ENCODE results near the gene S100A7. TPM values are rescaled to one million over a fixed set of nuclear protein-coding genes. Genes with fewer than 3 reads are reported as not detected.
"Not testable (repeated sequence)": the region's sequence is repeated elsewhere in the genome, so short reads cannot be mapped to it uniquely, and the experiment has no call there.

The S100A7 gene
- total and polyA plus RNA-seq, 4 experiments from 2014 or later, result not detected

- no peak overlapping the region for H3K4me3 Mint-ChIP-seq
- DNase-seq, result no peak
- Histone ChIP-seq H3K9me3 (ENCODE audit: control insufficient read depth in 1 of 2, low read length in 2 of 2) (no peaks in the 10 kb centered on the region), H3K36me3 (ENCODE audit: insufficient read depth, low read length) (no peaks in the 10 kb centered on the region), H3K4me3 (ENCODE audit: low read length in 2 of 2) (no peak overlapping the region), H3K4me1 (ENCODE audit: insufficient read depth, low read length) (no peaks in the 10 kb centered on the region), H3K27me3 (ENCODE audit: insufficient read depth, low read length) (no peaks in the 10 kb centered on the region), H3K27ac (ENCODE audit: low read depth, low read length) (no peak overlapping the region)
- no peak overlapping the region for H3K27ac Mint-ChIP-seq
- intact Hi-C loops (cut with micrococcal nuclease), result no loop called here
- peaks cover 0 to 4% (median 0%) of the 10 kb centered on the region in 8 donors for H3K9me3 Mint-ChIP-seq
- H3K4me1 Mint-ChIP-seq, result no peaks in the 10 kb centered on the region
- ChIA-PET CTCF (ENCODE audit: partially characterized antibody) (no interaction called here), POLR2A (ENCODE audit: partially characterized antibody) (no interaction called here)
- no peaks in the 10 kb centered on the region for H3K36me3 Mint-ChIP-seq
- peaks cover 23 to 39% of the 10 kb centered on the region in 2 donors for H3K27me3 Mint-ChIP-seq
Measured at GRCh38 chr1:153426809-153427208, 33.6 kb downstream of the S100A7 start.

DNA sequence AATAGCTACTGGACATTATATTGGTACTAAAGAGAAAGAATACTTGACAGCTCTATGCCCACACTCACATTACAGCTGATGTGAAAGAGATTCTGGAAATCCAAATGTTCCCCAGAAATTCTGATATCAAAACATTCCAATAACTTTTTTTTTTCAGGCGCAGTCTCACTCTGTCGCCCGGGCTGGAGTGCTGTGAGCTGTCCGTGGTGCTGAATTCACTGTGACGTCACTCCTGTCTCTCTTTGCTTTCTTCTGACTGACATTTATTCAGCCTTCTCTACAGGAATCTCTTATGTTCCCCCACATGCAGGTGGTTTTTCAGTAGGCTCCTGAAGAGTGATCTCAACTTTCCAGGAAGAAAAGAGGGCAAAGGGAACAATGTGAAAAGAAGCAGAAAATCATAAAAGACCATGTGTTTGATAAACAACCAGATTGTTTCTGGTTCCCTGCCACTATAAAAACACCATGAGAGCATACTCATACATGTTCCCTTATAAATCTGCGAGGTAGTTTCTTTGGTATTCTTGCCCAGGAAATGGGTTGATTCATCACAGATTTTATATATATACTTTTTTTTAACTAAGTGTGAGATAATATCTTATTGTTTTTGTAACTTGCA is 37.9 kb downstream of the S100A7 start:
- Mint-ChIP-seq H3K27ac (peak overlapping the region in 1 of 7 donors; percentile 69), H3K4me1 (no peaks in the 10 kb centered on the region), H3K9me3 (peaks cover 0 to 7% (median 0%) of the 10 kb centered on the region in 8 donors), H3K27me3 (peaks cover 40 to 49% of the 10 kb centered on the region in 2 donors), H3K36me3 (no peaks in the 10 kb centered on the region), H3K4me3 (peak overlapping the region in 1 of 8 donors; percentile 21)
- H3K4me3 ChIP-seq (ENCODE audit: low read length in 2 of 2), result no peak overlapping the region
- H3K36me3 ChIP-seq (ENCODE audit: insufficient read depth, low read length), result no peaks in the 10 kb centered on the region
- CTCF ChIA-PET (ENCODE audit: partially characterized antibody), result no interaction called here
- peak; percentile 51 to 67 (median 59) for DNase-seq
- no peaks in the 10 kb centered on the region for H3K4me1 ChIP-seq (ENCODE audit: insufficient read depth, low read length)
- no peak overlapping the region for H3K27ac ChIP-seq (ENCODE audit: low read depth, low read length)
- no peaks in the 10 kb centered on the region for H3K9me3 ChIP-seq (ENCODE audit: control insufficient read depth in 1 of 2, low read length in 2 of 2)
- H3K27me3 ChIP-seq (ENCODE audit: insufficient read depth, low read length), result no peaks in the 10 kb centered on the region
- intact Hi-C loops (cut with micrococcal nuclease), result no loop called here
- POLR2A ChIA-PET (ENCODE audit: partially characterized antibody), result no interaction called here

DNA sequence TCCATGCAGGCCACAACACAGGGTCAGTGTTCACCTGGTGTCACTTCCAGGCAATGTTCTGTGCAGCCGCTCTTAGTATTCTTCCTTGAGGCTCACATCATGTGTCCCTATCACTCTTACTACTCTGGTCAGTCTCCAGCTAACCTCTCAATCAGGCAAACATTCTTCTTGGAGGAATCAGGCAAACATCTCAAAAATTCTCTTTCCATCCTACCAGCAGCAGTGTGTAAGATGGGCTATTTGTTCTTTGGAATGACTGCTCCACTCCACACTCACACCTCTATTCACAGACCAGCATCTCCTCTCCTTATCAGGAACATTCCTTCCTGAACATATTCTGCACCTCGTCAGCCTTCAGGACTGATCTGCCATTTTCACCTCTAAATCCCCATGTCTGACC is 40.1 kb downstream of the S100A7 start:
- no peak overlapping the region for H3K4me3 ChIP-seq (ENCODE audit: low read length in 2 of 2)
- H3K27ac ChIP-seq (ENCODE audit: low read depth, low read length), result no peak overlapping the region
- intact Hi-C loops (cut with micrococcal nuclease), result no loop called here
- H3K4me1 ChIP-seq (ENCODE audit: insufficient read depth, low read length), result no peaks in the 10 kb centered on the region
- H3K36me3 ChIP-seq (ENCODE audit: insufficient read depth, low read length), result no peaks in the 10 kb centered on the region
- peaks cover 0 to 7% (median 0%) of the 10 kb centered on the region in 8 donors for H3K9me3 Mint-ChIP-seq
- H3K36me3 Mint-ChIP-seq, result no peaks in the 10 kb centered on the region
- ChIA-PET CTCF (ENCODE audit: partially characterized antibody) (no interaction called here), POLR2A (ENCODE audit: partially characterized antibody) (no interaction called here)
- no peak overlapping the region for H3K27ac Mint-ChIP-seq
- no peak overlapping the region for H3K4me3 Mint-ChIP-seq
- H3K27me3 Mint-ChIP-seq, result peaks cover 34 to 39% of the 10 kb centered on the region in 2 donors
- H3K27me3 ChIP-seq (ENCODE audit: insufficient read depth, low read length), result no peaks in the 10 kb centered on the region
- DNase-seq, result no peak
- no peaks in the 10 kb centered on the region for H3K4me1 Mint-ChIP-seq
- no peaks in the 10 kb centered on the region for H3K9me3 ChIP-seq (ENCODE audit: control insufficient read depth in 1 of 2, low read length in 2 of 2)

GRCh38 chr1:153419436-153419793 is 41.0 kb downstream of the S100A7 start:
- DNase-seq; H3K27ac ChIP-seq (ENCODE audit: low read depth, low read length); H3K4me3 ChIP-seq (ENCODE audit: low read length in 2 of 2); H3K4me3 Mint-ChIP-seq; H3K27ac Mint-ChIP-seq; H3K36me3 Mint-ChIP-seq; H3K36me3 ChIP-seq (ENCODE audit: insufficient read depth, low read length); H3K9me3 Mint-ChIP-seq; H3K4me1 ChIP-seq (ENCODE audit: insufficient read depth, low read length); H3K9me3 ChIP-seq (ENCODE audit: control insufficient read depth in 1 of 2, low read length in 2 of 2); H3K27me3 ChIP-seq (ENCODE audit: insufficient read depth, low read length); H3K4me1 Mint-ChIP-seq; CTCF ChIA-PET (ENCODE audit: partially characterized antibody); POLR2A ChIA-PET (ENCODE audit: partially characterized antibody); intact Hi-C loops (cut with micrococcal nuclease): not testable (repeated sequence)
- peaks cover 27 to 30% of the 10 kb centered on the region in 2 donors for H3K27me3 Mint-ChIP-seq

DNA sequence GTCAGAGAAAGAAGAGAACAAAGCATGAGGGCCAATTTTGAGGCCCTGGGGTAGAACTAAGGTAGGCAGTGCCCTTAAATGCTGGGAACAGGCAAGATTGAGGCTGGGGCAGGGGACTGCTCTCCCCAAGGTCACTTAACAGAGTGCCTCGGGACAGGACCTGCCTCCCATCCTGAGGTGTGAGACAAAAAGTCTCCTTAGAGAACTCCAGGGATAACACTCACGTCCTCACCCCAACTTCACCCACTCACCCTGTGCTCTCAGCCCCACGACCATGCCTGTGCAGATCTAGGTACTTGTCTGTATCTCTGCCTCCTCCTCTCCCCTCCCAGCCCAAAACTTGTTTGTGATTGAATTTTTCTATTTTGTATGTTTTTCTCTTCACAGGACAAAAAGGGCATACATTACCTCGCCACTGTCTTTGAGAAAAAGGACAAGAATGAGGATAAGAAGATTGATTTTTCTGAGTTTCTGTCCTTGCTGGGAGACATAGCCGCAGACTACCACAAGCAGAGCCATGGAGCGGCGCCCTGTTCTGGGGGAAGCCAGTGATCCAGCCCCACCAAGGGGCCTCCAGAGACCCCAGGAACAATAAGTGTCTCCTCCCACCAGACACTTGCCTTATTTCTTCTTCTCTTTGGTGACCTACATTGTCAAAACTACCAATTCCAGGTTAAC is 41.6 kb downstream of the S100A7 start:
- H3K4me3 Mint-ChIP-seq; H3K36me3 Mint-ChIP-seq; H3K27ac ChIP-seq (ENCODE audit: low read depth, low read length); H3K4me1 ChIP-seq (ENCODE audit: insufficient read depth, low read length); CTCF ChIA-PET (ENCODE audit: partially characterized antibody); POLR2A ChIA-PET (ENCODE audit: partially characterized antibody); H3K4me1 Mint-ChIP-seq; H3K27me3 ChIP-seq (ENCODE audit: insufficient read depth, low read length); H3K4me3 ChIP-seq (ENCODE audit: low read length in 2 of 2); H3K27ac Mint-ChIP-seq; H3K36me3 ChIP-seq (ENCODE audit: insufficient read depth, low read length); H3K9me3 Mint-ChIP-seq; DNase-seq; H3K9me3 ChIP-seq (ENCODE audit: control insufficient read depth in 1 of 2, low read length in 2 of 2); intact Hi-C loops (cut with micrococcal nuclease): not testable (repeated sequence)
- peaks cover 25 to 28% of the 10 kb centered on the region in 2 donors for H3K27me3 Mint-ChIP-seq

- H3K4me1 ChIP-seq (ENCODE audit: insufficient read depth, low read length), result no peaks in the 10 kb centered on the region
- Mint-ChIP-seq H3K36me3 (no peaks in the 10 kb centered on the region), H3K4me3 (no peak overlapping the region), H3K9me3 (peaks cover 0 to 5% (median 3%) of the 10 kb centered on the region in 8 donors), H3K27me3 (peaks cover 25 to 30% of the 10 kb centered on the region in 2 donors), H3K4me1 (no peaks in the 10 kb centered on the region), H3K27ac (no peak overlapping the region)
- DNase-seq, result no peak
- intact Hi-C loops (cut with micrococcal nuclease), result no loop called here
- no peak overlapping the region for H3K4me3 ChIP-seq (ENCODE audit: low read length in 2 of 2)
- ChIA-PET CTCF (ENCODE audit: partially characterized antibody) (no interaction called here), POLR2A (ENCODE audit: partially characterized antibody) (no interaction called here)
- no peak overlapping the region for H3K27ac ChIP-seq (ENCODE audit: low read depth, low read length)
- no peaks in the 10 kb centered on the region for H3K9me3 ChIP-seq (ENCODE audit: control insufficient read depth in 1 of 2, low read length in 2 of 2)
- H3K36me3 ChIP-seq (ENCODE audit: insufficient read depth, low read length), result no peaks in the 10 kb centered on the region
- H3K27me3 ChIP-seq (ENCODE audit: insufficient read depth, low read length), result no peaks in the 10 kb centered on the region
Measured at GRCh38 chr1:153417136-153417888, 43.1 kb downstream of the S100A7 start.

GRCh38 chr1:153415850-153416570 is 44.4 kb downstream of the S100A7 start, which contains the start of gene S100A7A:
Gene S100A7A, plus strand, starts transcription at chr1:153416520. Its CDS starts 1,563 bp downstream, at chr1:153418083.
- CTCF ChIA-PET (ENCODE audit: partially characterized antibody), result no interaction called here
- Histone ChIP-seq H3K4me1 (ENCODE audit: insufficient read depth, low read length) (no peaks in the 10 kb centered on the region), H3K9me3 (ENCODE audit: control insufficient read depth in 1 of 2, low read length in 2 of 2) (no peaks in the 10 kb centered on the region), H3K4me3 (ENCODE audit: low read length in 2 of 2) (no peak within 1 kb of the TSS), H3K27me3 (ENCODE audit: insufficient read depth, low read length) (no peaks in the 10 kb centered on the region), H3K27ac (ENCODE audit: low read depth, low read length) (no peak within 1 kb of the TSS), H3K36me3 (ENCODE audit: insufficient read depth, low read length) (no peaks in the 10 kb centered on the region)
- H3K36me3 Mint-ChIP-seq, result no peaks in the 10 kb centered on the region
- H3K4me3 Mint-ChIP-seq, result no peak within 1 kb of the TSS
- peaks cover 2 to 14% (median 10%) of the 10 kb centered on the region in 8 donors for H3K9me3 Mint-ChIP-seq
- no peak within 1 kb of the TSS for H3K27ac Mint-ChIP-seq
- DNase-seq, result no peak
- intact Hi-C loops (cut with micrococcal nuclease), result no loop called here
- peaks cover 23 to 29% of the 10 kb centered on the region in 2 donors for H3K27me3 Mint-ChIP-seq
- POLR2A ChIA-PET (ENCODE audit: partially characterized antibody), result no interaction called here
- no peaks in the 10 kb centered on the region for H3K4me1 Mint-ChIP-seq

Data from CD4-positive, alpha-beta memory T cell (primary cell).